Smooth muscle cell (in vitro differentiated cells): ENCODE data around the gene CCR6. TPM values are rescaled to one million over a fixed set of nuclear protein-coding genes. Genes with fewer than 3 reads are reported as not detected.

ENCODE experiments used
- DNase-seq: peaks from one replicate; lab custom pipeline; 2025; ENCODE audit not compliant: unreplicated experiment; lab: John Stamatoyannopoulos, UW
- H2AFZ ChIP-seq: fragments of 200-600 bp; sonication (generic); 2 replicates; pipeline ENCODE4 v1.6.0; 2016; ENCODE audit warnings: antibody characterized with exemption, low read depth, mild to moderate bottlenecking
- H3F3A ChIP-seq: fragments of 200-600 bp; sonication (generic); 2 replicates; pipeline ENCODE4 v1.6.0; 2017; ENCODE audit warnings: antibody characterized with exemption, low read depth
- H3K27ac ChIP-seq: fragments of 200-600 bp; sonication (generic); 2 replicates; pipeline ENCODE4 v1.5.1; 2016; ENCODE audit warnings: low read depth, mild to moderate bottlenecking
- H3K27me3 ChIP-seq: fragments of 200-600 bp; sonication (generic); 2 replicates; pipeline ENCODE4 v1.6.1; 2016; ENCODE audit warnings: low read depth, mild to moderate bottlenecking
- H3K36me3 ChIP-seq: fragments of 200-600 bp; sonication (generic); 2 replicates; pipeline ENCODE4 v1.5.1; 2016; ENCODE audit warnings: low read depth
- H3K4me1 ChIP-seq: fragments of 200-600 bp; sonication (generic); 2 replicates; pipeline ENCODE4 v1.5.1; 2016; ENCODE audit warnings: low read depth
- H3K4me2 ChIP-seq: fragments of 200-600 bp; sonication (generic); 2 replicates; pipeline ENCODE4 v1.6.0; 2016; ENCODE audit warnings: mild to moderate bottlenecking
- H3K4me3 ChIP-seq: fragments of 200-600 bp; sonication (generic); 2 replicates; pipeline ENCODE4 v1.5.1; 2016; ENCODE audit warnings: mild to moderate bottlenecking
- H3K79me2 ChIP-seq: fragments of 200-600 bp; sonication (generic); 2 replicates; pipeline ENCODE4 v1.6.0; 2016; ENCODE audit warnings: low read depth, mild to moderate bottlenecking
- H3K9ac ChIP-seq: fragments of 200-600 bp; sonication (generic); 2 replicates; pipeline ENCODE4 v1.6.0; 2016; ENCODE audit warnings: low read depth
- H3K9me3 ChIP-seq: fragments of 200-600 bp; sonication (generic); replicated peaks from 2 replicates; pipeline ENCODE4 v1.5.1; 2016; ENCODE audit warnings: low read depth
- H4K20me1 ChIP-seq: fragments of 200-600 bp; sonication (generic); 2 replicates; pipeline ENCODE4 v1.6.0; 2016; ENCODE audit warnings: low read depth
- CTCF ChIP-seq: fragments of 200-600 bp; sonication (generic); IDR thresholded peaks from 2 replicates; pipeline ENCODE4 v1.5.1; 2017; ENCODE audit warnings: borderline replicate concordance, mild to moderate bottlenecking, antibody characterized with exemption; ENCODE audit not compliant: insufficient read depth, poor library complexity, severe bottlenecking
- WGBS: methylation state at CpG from one replicate; pipeline ENCODE4 v1.1.7; 2016; ENCODE audit warnings: low lambda C conversion rate; 5-methylcytosine and 5-hydroxymethylcytosine counted together
- polyA plus RNA-seq: library from polyadenylated mRNA; unstranded; fragments of >200 nt; fragmentation: Nextera tagmentation; extraction: Ambion mirVana; gene quantifications from 2 replicates; pipeline ENCODE4 v1.2.1, GENCODE V29; 2016
- total RNA-seq: library from RNA; depleted of rRNA; stranded (reverse); fragments of >200 nt; gene quantifications from 2 replicates; pipeline ENCODE4 v1.2.3, GENCODE V29; 2014

Gene CCR6
- total and polyA plus RNA-seq, 2 experiments from 2014 or later, result not detected

DNA sequence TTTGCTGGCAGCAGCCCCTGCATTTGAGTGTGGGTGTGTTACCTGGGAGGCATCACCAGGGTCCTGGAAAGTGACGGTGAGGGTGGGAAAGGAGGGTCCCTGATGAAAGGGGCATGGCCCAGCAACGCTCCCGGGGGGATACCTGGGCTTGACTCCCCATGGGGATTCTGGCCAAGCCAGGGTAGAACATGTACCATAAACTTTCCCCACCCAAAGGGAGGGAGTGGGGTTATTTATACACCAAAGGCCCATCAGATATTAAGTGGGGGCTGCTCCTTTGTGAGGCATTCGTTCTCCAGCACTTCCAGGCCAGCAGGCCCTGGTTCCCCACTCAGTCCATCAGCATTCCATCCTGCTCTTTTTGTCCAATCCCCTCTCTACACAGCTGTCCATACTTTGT, 20.6 kb upstream of the CCR6 start:
- Histone ChIP-seq H3K4me3 (no peak overlapping the region), H3K4me2 (no peak overlapping the region), H3K27ac (no peak overlapping the region), H4K20me1 (no peaks in the 10 kb centered on the region), H3K27me3 (no peaks in the 10 kb centered on the region), H3K4me1 (no peaks in the 10 kb centered on the region), H3F3A (no peaks in the 10 kb centered on the region), H3K9ac (no peak overlapping the region), H3K36me3 (no peaks in the 10 kb centered on the region), H3K79me2 (no peaks in the 10 kb centered on the region), H2AFZ (no peak overlapping the region), H3K9me3 (no peaks in the 10 kb centered on the region)
- DNase-seq, result no peak
- 71% methylated on average over 4 of the region's 4 CpGs for WGBS
- no peak for TF ChIP-seq CTCF

DNA sequence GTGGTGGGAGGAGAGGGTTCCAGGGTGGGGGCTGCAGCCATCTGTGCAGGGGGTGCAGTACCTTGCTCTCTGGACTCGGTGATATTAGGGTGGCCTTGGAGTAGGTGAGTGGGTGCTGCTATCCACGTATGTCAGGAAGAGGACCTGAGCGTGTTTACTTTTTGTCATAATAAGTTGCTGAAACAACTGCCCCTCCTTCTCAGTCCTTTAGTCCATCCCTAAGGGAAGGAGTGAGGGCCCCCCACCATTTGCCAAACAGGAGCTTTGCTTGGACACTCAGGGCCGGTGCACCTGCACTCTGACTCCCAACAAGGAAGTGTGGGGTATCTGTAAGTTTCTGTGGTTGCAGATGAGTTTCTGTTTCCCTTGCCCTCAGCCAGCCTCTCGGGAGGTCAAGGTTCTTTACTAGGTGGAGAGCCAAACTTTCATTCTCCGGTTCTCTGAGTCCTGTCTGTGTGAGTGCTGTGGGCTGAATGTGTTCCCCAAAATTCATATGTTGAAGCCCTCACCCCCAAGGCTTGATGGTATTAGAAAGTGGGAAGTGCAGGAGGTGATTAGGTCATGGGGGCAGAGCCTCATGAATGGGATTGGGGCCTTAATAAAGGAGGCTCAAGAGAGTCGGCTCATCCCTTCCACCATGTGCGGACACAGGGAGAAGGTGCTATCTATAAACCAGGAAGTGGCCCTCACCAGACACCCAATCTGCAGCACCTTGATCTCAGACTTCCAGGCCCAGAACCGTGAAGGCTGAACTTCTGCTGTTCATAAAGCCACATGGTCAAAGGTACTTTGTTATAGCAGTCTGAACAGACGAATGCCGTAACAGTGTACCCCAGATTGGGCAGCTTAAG, 19.6 kb upstream of the CCR6 start:
- DNase-seq, result no peak
- Histone ChIP-seq H3F3A (no peaks in the 10 kb centered on the region), H3K9me3 (no peaks in the 10 kb centered on the region), H3K36me3 (no peaks in the 10 kb centered on the region), H3K79me2 (no peaks in the 10 kb centered on the region), H3K4me3 (no peak overlapping the region), H3K4me2 (no peak overlapping the region), H4K20me1 (no peaks in the 10 kb centered on the region), H3K27me3 (no peaks in the 10 kb centered on the region), H2AFZ (no peak overlapping the region), H3K9ac (no peak overlapping the region), H3K27ac (no peak overlapping the region), H3K4me1 (no peaks in the 10 kb centered on the region)
- TF ChIP-seq CTCF, result no peak
- WGBS, result 91% methylated on average over 11 of the region's 11 CpGs

GRCh38 chr6:167104388-167104787, 18.5 kb upstream of the CCR6 start:
- Histone ChIP-seq H3K79me2 (no peaks in the 10 kb centered on the region), H4K20me1 (no peaks in the 10 kb centered on the region), H3K4me3 (no peak overlapping the region), H3K4me2 (no peak overlapping the region), H3K4me1 (no peaks in the 10 kb centered on the region), H3K27ac (no peak overlapping the region), H3K36me3 (no peaks in the 10 kb centered on the region), H2AFZ (no peak overlapping the region), H3F3A (no peaks in the 10 kb centered on the region), H3K9me3 (no peaks in the 10 kb centered on the region), H3K27me3 (no peaks in the 10 kb centered on the region), H3K9ac (no peak overlapping the region)
- WGBS, result 89% methylated on average over 3 of the region's 3 CpGs
- no peak for TF ChIP-seq CTCF
- no peak for DNase-seq

- H3K9ac ChIP-seq, result no peak overlapping the region
- no peaks in the 10 kb centered on the region for H4K20me1 ChIP-seq
- H3K79me2 ChIP-seq, result no peaks in the 10 kb centered on the region
- no peak for TF ChIP-seq CTCF
- H3K4me2 ChIP-seq, result no peak overlapping the region
- H3K9me3 ChIP-seq, result no peaks in the 10 kb centered on the region
- no peaks in the 10 kb centered on the region for H3F3A ChIP-seq
- DNase-seq, result no peak
- no peaks in the 10 kb centered on the region for H3K27me3 ChIP-seq
- no peak overlapping the region for H2AFZ ChIP-seq
- 96% methylated on average over 6 of the region's 6 CpGs for WGBS
- H3K36me3 ChIP-seq, result no peaks in the 10 kb centered on the region
- no peak overlapping the region for H3K27ac ChIP-seq
- no peaks in the 10 kb centered on the region for H3K4me1 ChIP-seq
- H3K4me3 ChIP-seq, result no peak overlapping the region
Observed at GRCh38 chr6:167105060-167105459, 17.8 kb upstream of the CCR6 start.
